Effector CD8-positive, alpha-beta T cell (primary cell): Measurements from ENCODE around the gene ABI3.
A peak's percentile ranks its signal among the peaks of the same experiment; 100 is the strongest.

Source experiments
- DNase-seq: peaks from one replicate; lab custom pipeline; 2025; lab: John Stamatoyannopoulos, UW

ABI3 gene

GRCh38 chr17:49225554-49226236 is 15.2 kb downstream of the ABI3 start:
- no peak for DNase-seq

GRCh38 chr17:49226771-49227435 is 16.4 kb downstream of the ABI3 start:
- no peak for DNase-seq

- peak; percentile 66 for DNase-seq
These were observed 17.1 kb downstream of the ABI3 start for GRCh38 chr17:49227436-49228261.

- DNase-seq, result no peak
These were observed 18.7 kb downstream of the ABI3 start for GRCh38 chr17:49229076-49229804.

- no peak for DNase-seq
These were observed 19.5 kb downstream of the ABI3 start for GRCh38 chr17:49229805-49230600.

- peak; percentile 80 for DNase-seq
These were observed 20.4 kb downstream of the ABI3 start, which contains the start of gene PHOSPHO1 for GRCh38 chr17:49230636-49231562. Gene PHOSPHO1 (minus strand): TSS chr17:49230787. CDS start chr17:49226691, 4,096 bp downstream.

- no peak for DNase-seq
These were observed 21.0 kb downstream of the ABI3 start for GRCh38 chr17:49231563-49231894.

- DNase-seq, result no peak
These were observed 24.1 kb downstream of the ABI3 start for GRCh38 chr17:49234509-49235080.

- DNase-seq, result no peak
These were observed 25.4 kb downstream of the ABI3 start for GRCh38 chr17:49235896-49236295.

GRCh38 chr17:49239963-49240362 is 29.5 kb downstream of the ABI3 start:
- DNase-seq, result no peak

GRCh38 chr17:49240619-49241018 is 30.1 kb downstream of the ABI3 start:
- DNase-seq, result no peak

- DNase-seq, result no peak
These were observed 30.5 kb downstream of the ABI3 start for GRCh38 chr17:49241040-49241439.

GRCh38 chr17:49241692-49242397 is 31.3 kb downstream of the ABI3 start:
- DNase-seq, result no peak

GRCh38 chr17:49242813-49243212 is 32.3 kb downstream of the ABI3 start:
- DNase-seq, result no peak

GRCh38 chr17:49244839-49245238 is 34.3 kb downstream of the ABI3 start:
- DNase-seq, result no peak

- no peak for DNase-seq
These were observed 37.4 kb downstream of the ABI3 start for GRCh38 chr17:49247944-49248343.

GRCh38 chr17:49249292-49249794 is 38.8 kb downstream of the ABI3 start:
- DNase-seq, result no peak

GRCh38 chr17:49249890-49250522 is 39.5 kb downstream of the ABI3 start:
- no peak for DNase-seq
